Thyroid gland (tissue), 4 donors: ENCODE measurements around the gene UGT1A7. TPM values are rescaled to one million over a fixed set of nuclear protein-coding genes. Genes with fewer than 3 reads are reported as not detected.
"Not testable (repeated sequence)": the region's sequence is repeated elsewhere in the genome, so short reads cannot be mapped to it uniquely, and the experiment has no call there.

Experiments
- DNase-seq, 2 donors: peaks; one replicate each; pipeline ENCODE4 v3.0.0-alpha.2; 2019
- H3K27ac ChIP-seq, 3 donors: fragments of 200-600 bp; sonication (generic); 1 replicate in 2 of 3; 2 replicates in 1 of 3; pipeline ENCODE4 v1.5.1; 2016 to 2019; ENCODE audit warnings: mild to moderate bottlenecking in 1 of 3, moderate library complexity in 1 of 3
- H3K27me3 ChIP-seq: fragments of 200-600 bp; sonication (generic); one replicate; pipeline ENCODE4 v1.5.1; 2019
- H3K36me3 ChIP-seq, 2 donors: fragments of 200-600 bp; sonication (generic); one replicate each; pipeline ENCODE4 v1.5.1; 2016 to 2019
- H3K4me1 ChIP-seq, 2 donors: fragments of 200-600 bp; sonication (generic); one replicate each; pipeline ENCODE4 v1.5.1; 2017 to 2019
- H3K4me3 ChIP-seq, 3 donors: fragments of 200-600 bp; sonication (generic); replicated peaks in 1 of 3; 1 replicate in 2 of 3; 2 replicates in 1 of 3; pipeline ENCODE4 v1.5.1; 2016; ENCODE audit warnings: mild to moderate bottlenecking in 1 of 3
- H3K9me3 ChIP-seq: fragments of 200-600 bp; sonication (generic); one replicate; pipeline ENCODE4 v1.5.1; 2017
- CTCF ChIP-seq, 6 experiments: fragments of 200-600 bp in 3 of 6; fragments of 450-650 bp in 3 of 6; sonication (generic) in 3 of 6; IDR thresholded peaks; one replicate each; pipeline ENCODE4 v1.5.1; 2016 to 2019; ENCODE audit warnings: antibody characterized with exemption in 6 of 6, mild to moderate bottlenecking in 2 of 6, inconsistent platforms in 1 of 6, moderate library complexity in 1 of 6
- POLR2A ChIP-seq, 2 donors: fragments of 450-650 bp; IDR thresholded peaks; one replicate each; pipeline ENCODE4 v1.6.1; 2017; ENCODE audit warnings: antibody characterized with exemption in 2 of 2, mild to moderate bottlenecking in 2 of 2, moderate library complexity in 1 of 2
- WGBS, 2 donors: methylation state at CpG; one replicate each; pipeline ENCODE4 v1.1.5; 2017; 5-methylcytosine and 5-hydroxymethylcytosine counted together
- intact Hi-C: fragments of 100-400 bp; cut with DNase I; formaldehyde crosslinking; loops from one replicate; pipeline ENCODE4 v1.15.1; 2023
- total RNA-seq, 4 donors: library from RNA; depleted of rRNA; stranded (reverse); fragments of >200 nt; gene quantifications; one replicate each; pipeline ENCODE4 v1.2.3, GENCODE V29; 2016

Gene UGT1A7
- total RNA-seq, 4 donors from 2014 or later = not detected

- no peaks in the 10 kb centered on the region for H3K36me3 ChIP-seq
- H3K4me1 ChIP-seq = no peaks in the 10 kb centered on the region
- intact Hi-C loops = no loop called here
- H3K4me3 ChIP-seq = no peak overlapping the region
- no peak overlapping the region for H3K27ac ChIP-seq
- 86 to 99% methylated on average over 5 to 6 of the region's 6 CpGs for WGBS, 2 donors
- DNase-seq = no peak
- H3K27me3 ChIP-seq = no peaks in the 10 kb centered on the region
- no peaks in the 10 kb centered on the region for H3K9me3 ChIP-seq
- TF ChIP-seq CTCF (IDR thresholded peaks at IDR 0.05) (no peak), POLR2A (IDR thresholded peaks at IDR 0.05) (no peak)
Measured at GRCh38 chr2:233747283-233747544, 65.5 kb downstream of the UGT1A7 start.

- WGBS, 2 donors = 74 to 92% methylated on average over 2 of the region's 2 CpGs
- H3K27me3 ChIP-seq, DNase-seq, intact Hi-C loops, H3K4me1 ChIP-seq, H3K9me3 ChIP-seq, H3K4me3 ChIP-seq, H3K27ac ChIP-seq, H3K36me3 ChIP-seq: not testable (repeated sequence)
Measured at GRCh38 chr2:233750689-233751088, 69.0 kb downstream of the UGT1A7 start.

- H3K9me3 ChIP-seq, intact Hi-C loops, H3K36me3 ChIP-seq, H3K27me3 ChIP-seq, H3K4me3 ChIP-seq, DNase-seq, H3K27ac ChIP-seq, H3K4me1 ChIP-seq: not testable (repeated sequence)
- 79 to 86% methylated on average over 2 of the region's 2 CpGs for WGBS, 2 donors
Measured at GRCh38 chr2:233751212-233752009, 69.7 kb downstream of the UGT1A7 start.

- no peak for DNase-seq
- intact Hi-C loops = no loop called here
- H3K4me3 ChIP-seq = no peak overlapping the region
- H3K36me3 ChIP-seq = no peaks in the 10 kb centered on the region
- H3K4me1 ChIP-seq = no peaks in the 10 kb centered on the region
- WGBS, 2 donors = 88 to 95% methylated on average over 32 to 42 of the region's 44 CpGs
- no peaks in the 10 kb centered on the region for H3K9me3 ChIP-seq
- H3K27me3 ChIP-seq = no peaks in the 10 kb centered on the region
- H3K27ac ChIP-seq = no peak overlapping the region
- TF ChIP-seq POLR2A (IDR thresholded peaks at IDR 0.05) (no peak), CTCF (IDR thresholded peaks at IDR 0.05) (no peak)
Measured at GRCh38 chr2:233754872-233755611, 73.3 kb downstream of the UGT1A7 start.

- DNase-seq = no peak
- Histone ChIP-seq H3K9me3 (no peaks in the 10 kb centered on the region), H3K4me1 (no peaks in the 10 kb centered on the region), H3K4me3 (no peak overlapping the region), H3K27ac (no peak overlapping the region), H3K36me3 (no peaks in the 10 kb centered on the region), H3K27me3 (no peaks in the 10 kb centered on the region)
- TF ChIP-seq CTCF (IDR thresholded peaks at IDR 0.05) = no peak
- TF ChIP-seq POLR2A (IDR thresholded peaks at IDR 0.05) = no peak
- intact Hi-C loops = no loop called here
- WGBS, 2 donors = 81 to 82% methylated on average over 7 of the region's 7 CpGs
Measured at GRCh38 chr2:233756429-233757081, 74.9 kb downstream of the UGT1A7 start.

- H3K27me3 ChIP-seq = no peaks in the 10 kb centered on the region
- no peak for TF ChIP-seq CTCF (IDR thresholded peaks at IDR 0.05)
- TF ChIP-seq POLR2A (IDR thresholded peaks at IDR 0.05) = no peak
Measured at GRCh38 chr2:233758141-233758540, 76.4 kb downstream of the UGT1A7 start.

More at GRCh38 chr2:233758141-233758540, 76.4 kb downstream of the UGT1A7 start:
- no peak overlapping the region for H3K4me3 ChIP-seq
- no peak overlapping the region for H3K27ac ChIP-seq
- DNase-seq = no peak
- no peaks in the 10 kb centered on the region for H3K9me3 ChIP-seq
- H3K4me1 ChIP-seq = no peaks in the 10 kb centered on the region
- no peaks in the 10 kb centered on the region for H3K36me3 ChIP-seq
- intact Hi-C loops = no loop called here
